ENCODE data around the gene PARP2.
"Not testable (repeated sequence)": the region's sequence is repeated elsewhere in the genome, so short reads cannot be mapped to it uniquely, and the experiment has no call there.

The PARP2 gene, protein sequence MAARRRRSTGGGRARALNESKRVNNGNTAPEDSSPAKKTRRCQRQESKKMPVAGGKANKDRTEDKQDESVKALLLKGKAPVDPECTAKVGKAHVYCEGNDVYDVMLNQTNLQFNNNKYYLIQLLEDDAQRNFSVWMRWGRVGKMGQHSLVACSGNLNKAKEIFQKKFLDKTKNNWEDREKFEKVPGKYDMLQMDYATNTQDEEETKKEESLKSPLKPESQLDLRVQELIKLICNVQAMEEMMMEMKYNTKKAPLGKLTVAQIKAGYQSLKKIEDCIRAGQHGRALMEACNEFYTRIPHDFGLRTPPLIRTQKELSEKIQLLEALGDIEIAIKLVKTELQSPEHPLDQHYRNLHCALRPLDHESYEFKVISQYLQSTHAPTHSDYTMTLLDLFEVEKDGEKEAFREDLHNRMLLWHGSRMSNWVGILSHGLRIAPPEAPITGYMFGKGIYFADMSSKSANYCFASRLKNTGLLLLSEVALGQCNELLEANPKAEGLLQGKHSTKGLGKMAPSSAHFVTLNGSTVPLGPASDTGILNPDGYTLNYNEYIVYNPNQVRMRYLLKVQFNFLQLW

DNA sequence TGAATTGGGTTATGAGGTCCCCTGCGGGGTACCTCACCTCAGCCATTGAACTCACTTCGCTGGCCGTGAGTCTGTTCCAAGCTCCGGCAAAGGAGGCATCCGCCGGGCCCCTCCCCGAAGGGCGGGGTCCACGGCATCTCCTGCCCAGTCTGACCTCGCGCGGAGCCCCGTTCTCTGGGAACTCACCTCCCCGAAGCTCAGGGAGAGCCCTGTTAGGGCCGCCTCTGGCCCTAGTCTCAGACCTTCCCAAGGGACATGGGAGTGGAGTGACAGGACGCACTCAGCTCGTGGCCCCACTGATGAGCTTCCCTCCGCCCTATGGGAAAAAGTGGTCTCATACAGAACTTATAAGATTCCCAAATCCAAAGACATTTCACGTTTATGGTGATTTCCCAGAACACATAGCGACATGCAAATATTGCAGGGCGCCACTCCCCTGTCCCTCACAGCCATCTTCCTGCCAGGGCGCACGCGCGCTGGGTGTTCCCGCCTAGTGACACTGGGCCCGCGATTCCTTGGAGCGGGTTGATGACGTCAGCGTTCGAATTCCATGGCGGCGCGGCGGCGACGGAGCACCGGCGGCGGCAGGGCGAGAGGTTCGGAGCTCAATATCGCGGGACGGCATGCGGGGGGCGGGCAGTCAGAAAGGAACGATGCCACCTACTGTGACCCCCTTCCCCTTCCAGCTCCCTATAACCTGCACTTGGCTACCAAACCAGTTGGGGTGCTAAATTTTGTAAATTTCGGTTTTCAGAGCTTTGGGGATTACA is at the start of gene PARP2:
TSS of gene PARP2 (plus strand) at position 544 of the 770 bp plus-strand sequence. CDS start at position 551, 7 bp downstream.
- peak; percentile 100 for DNase-seq (ENCODE audit: low read depth)

DNA sequence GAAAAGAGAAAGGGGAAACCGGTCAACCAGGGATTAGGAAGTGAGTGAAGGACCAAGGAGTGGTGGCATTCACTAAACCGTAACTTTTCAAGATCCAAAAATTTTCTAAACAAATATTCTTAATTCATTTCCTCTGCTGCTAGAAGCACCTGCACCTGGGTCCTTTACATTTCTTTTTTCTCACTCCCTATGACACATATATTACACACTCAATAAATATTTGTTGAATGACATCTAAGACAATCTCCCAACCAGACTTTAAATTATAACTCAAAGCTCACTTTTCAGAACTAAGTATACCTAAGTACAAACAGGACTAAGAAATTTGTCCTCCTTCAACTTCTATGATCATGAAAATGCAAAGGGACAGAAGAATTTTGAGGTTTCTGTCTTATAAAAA is 48.8 kb upstream of the PARP2 start:
- DNase-seq (ENCODE audit: low read depth), result no peak

DNA sequence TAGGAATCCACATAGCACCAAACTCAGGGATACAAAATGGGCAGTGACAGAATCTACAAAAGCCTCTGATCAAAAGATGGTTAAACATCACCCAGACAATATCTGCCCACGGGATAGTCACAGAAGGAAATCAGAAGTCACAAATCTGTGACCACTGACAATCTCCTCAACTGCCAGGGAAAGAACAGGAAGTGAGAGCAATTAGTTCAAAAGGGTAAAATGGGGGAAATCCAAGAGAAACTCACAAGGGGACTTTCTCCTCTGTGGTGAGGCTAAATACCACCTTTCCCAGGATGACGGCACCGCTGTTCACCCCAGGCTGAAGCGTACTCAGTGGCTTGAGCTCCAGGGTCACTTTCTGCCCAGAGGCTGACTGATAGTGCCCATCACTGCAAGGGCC is 48.4 kb upstream of the PARP2 start:
- no peak for DNase-seq (ENCODE audit: low read depth)

DNA sequence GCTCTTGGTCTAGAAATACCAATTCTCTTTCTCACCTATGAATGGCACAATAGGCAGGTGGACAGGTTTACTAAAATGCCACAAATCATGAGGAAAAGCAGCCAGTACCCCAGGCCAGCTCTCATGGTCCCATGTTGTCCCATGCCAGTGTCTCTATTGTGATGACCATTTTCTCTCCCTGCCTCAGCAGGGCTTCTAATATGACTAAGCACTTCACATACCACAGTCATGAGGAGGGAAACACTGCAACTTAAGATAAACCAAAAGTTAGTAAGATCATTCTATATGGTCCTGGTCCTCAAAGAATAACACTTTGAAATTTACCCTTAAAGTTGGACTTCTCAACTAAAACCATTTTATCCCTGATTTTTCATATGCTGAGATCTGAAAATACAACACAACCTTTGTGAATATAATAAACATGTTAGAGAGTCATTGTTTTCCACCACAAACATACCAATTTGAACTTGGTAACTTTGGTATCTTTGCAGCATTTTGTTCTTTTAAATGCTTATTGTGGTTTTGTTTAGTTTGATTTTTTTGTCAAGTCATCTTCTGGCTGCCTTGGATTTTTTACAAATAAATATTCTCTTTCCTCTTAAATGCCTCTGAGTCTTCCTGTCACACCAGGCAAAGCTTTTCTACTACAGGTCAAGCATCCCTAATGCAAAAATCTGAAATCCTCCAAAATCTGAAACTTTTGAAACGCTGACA is 41.2 kb upstream of the PARP2 start:
- no peak for DNase-seq (ENCODE audit: low read depth)

DNA sequence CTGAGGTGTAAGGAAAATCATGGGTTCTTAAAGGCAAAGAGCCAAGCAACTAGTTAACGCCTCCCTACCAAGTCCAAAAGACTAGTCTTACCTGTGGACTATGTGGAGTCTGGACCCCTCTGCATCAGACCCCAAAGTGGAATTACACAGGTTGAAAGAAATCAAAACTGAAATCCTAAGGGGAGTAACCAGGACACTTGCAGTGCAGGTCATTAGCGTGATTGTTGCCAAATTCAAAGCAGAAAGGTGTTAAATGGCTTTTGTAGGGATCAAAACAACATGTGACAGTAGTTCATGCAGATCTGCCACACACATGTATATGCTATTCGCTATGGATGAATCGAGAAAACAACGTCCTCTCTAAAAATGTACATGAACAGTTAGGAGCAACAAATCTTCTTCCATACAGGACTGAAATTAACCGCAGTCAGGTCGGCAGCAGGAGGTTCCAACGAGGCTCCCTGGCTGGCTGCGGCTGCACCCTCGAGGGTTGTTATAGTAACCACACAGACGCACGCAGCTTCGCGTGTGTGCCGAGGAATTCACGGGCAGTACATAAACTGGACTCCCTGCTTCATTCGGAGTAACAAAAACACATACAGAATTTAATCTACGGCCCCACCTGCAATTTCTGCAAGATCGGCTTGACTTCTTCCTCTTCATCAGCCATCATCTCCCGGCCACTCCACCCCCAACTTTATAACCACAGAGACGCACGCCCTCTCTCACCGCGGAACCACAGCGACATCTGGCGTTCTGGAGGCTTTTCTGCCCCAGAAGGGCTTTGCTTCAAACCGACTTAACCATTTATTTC is 38.0 kb upstream of the PARP2 start, which contains the start of gene TTC5:
TSS of gene TTC5 (minus strand) at position 687 of the 814 bp plus-strand sequence. CDS start at position 673, 14 bp downstream.
- DNase-seq (ENCODE audit: low read depth), result peak; percentile 72

DNA sequence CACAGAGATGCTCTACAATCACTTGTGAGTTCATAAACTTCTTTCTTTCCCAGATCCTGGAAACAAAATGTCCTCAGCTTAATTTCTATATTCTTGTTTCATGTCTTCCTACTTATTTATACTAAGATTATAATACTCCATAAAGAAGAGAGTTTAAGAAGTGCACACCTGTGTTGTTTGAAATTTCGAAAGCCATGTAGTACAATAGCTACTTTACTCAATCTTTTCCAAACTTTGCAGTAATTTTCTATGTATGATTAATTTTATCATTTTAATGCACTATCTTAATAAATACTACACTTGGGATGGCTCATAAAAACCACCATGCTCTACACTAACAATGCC is 37.4 kb upstream of the PARP2 start:
- DNase-seq (ENCODE audit: low read depth), result no peak

DNA sequence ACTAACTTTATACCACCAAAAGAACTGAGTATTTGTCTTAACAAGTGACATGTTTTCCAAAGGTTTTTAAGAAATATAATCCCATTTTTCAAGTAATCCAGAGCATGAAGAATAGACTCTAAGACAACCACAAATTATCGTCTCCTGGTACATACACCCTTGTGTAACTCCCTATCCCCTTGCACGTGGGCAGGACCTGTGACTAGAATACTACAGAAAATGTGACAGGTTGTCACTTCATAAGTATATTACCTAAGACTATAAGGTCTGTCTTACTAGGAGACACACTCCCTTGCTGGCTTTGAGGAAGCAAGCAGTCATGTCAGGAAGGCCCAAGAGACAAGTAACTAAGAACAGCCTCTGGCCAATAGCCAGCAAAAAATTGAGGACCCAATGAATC is 29.4 kb upstream of the PARP2 start:
- DNase-seq (ENCODE audit: low read depth), result no peak

DNA sequence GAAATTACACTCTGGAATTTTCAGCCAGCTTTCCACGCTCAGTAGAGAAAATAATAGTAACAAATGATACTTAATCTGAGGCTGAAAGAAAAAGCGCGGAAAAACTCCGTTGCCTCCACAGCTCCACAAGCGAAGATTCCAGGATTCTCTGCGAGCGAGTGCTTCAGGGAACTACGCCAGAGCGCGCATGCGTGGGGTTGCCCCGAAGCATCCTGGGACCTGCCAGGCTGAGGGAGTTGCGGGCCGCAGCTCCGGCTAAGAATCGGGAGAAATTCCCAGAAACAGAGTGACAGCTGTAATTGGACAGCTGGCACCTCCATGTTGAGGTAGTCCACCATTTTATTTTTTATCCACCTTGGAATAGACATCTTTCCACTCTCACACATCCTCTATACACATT is 25.7 kb upstream of the PARP2 start:
- no peak for DNase-seq (ENCODE audit: low read depth)

DNA sequence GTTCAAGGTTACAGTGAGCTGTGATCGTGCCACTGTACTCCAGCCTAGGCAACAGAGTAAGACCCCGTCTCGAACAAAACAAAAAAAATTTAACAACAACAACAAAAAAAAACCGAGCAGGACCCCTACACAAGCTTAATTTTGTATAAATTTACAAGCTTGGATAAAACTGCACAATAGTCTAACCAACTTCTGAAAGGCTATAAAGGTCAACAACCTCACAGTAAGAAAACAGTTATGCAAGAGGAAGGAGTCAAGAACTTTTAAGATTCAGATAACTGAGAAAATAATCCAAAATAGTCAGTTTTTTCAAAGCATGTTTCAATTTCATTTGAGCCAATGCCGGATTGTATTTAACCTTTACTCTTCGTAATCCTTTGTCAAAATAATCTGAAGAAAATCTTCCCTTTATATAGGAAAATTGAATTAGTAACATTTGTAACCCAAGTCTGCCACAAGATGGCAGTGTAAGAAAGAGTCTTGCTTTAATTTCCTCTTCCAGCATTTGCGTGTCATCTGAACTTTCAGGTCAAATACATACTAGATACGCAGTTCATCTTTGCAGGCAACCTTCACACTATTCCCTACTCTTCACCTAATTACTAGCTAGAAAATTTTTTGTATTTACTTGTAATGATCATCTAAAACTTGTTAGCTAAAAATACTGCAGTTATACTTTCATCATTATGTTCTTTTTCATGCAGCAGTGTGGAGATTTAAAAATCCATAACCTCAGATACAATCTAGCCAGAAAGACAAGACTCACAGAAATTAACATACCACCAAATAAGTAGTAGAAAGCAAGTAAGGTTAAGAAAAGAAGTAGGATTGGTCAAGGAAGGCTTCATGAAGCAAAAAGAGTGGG is 16.2 kb upstream of the PARP2 start:
- peak; percentile 63 for DNase-seq (ENCODE audit: low read depth)

DNA sequence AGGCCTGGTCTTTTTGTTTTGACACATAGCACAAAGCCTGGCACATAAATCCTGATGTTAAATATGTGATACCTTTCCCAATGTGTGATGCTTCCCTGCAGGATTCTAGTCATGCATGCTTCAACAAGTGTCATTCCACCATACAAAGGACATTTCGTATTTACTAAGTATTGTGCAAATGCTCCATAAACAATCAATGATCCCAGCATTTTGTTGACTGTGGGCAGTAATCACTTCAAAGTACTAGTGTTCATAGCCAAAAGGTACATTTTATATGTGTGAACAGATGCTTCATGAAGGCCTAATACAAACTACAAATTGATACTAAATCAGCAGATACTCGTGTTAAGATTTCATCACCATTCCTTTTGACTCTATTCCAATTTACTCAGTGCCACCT is 14.7 kb upstream of the PARP2 start:
- no peak for DNase-seq (ENCODE audit: low read depth)

DNA sequence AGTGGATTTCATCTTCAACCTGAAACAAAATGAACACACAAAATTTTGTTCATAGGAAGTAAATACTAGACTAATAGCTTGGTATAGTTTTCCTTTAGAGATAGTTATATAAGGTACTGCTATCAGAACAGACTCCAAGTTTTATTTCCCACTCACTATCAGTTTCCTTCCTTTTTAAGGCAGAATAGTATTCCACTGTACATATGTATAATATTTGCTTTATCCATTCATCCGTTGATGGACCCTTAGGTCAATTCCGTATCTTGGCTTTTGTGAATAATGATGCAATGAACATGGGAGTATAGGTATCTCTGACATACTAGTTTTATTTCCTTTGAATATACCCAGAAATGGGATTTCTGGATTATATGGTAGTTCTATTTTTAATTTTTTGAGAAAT is 14.1 kb upstream of the PARP2 start:
- no peak for DNase-seq (ENCODE audit: low read depth)

DNA sequence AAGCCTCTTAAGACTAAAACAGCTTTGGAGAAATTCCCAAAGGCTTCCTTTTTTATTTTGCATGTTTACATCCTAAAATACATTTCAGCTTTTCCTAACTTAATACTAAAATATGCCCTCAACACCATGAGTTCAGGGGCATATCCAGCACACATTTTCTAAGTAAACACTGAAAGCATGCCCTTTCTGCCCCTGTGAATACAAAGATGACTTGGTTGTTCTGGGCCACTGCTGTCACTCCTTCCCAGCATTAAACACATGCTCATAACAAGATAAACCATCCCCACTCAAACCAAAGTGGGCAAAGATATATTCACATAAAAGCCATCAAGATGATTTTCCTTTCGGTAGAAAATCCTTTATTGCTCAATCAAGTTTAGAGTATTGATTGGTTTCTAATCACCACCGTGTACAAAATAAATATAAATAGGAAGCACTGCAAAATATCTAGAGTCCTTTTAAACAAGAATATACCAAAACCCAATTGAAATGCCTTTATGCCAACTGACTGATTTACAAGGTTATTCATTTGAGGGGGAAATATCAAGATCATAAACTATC is 12.3 kb upstream of the PARP2 start:
- no peak for DNase-seq (ENCODE audit: low read depth)

DNA sequence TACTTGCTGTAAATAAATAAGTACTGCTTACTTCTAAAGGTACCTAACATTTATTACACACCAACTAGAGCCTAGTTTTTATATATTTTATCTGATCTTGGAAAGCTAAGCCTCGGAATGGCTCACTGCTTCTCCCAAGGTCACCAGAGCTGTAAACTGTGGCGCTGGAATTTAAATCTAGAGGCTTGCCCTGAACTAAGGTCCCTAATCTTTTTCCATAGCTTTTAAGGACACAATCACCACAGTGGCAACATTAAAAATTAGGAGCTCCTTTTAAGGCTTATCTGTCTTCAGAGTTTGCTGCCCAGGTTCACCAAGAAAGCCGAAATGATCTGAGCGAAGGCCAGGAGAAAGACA is 11.0 kb upstream of the PARP2 start:
- no peak for DNase-seq (ENCODE audit: low read depth)

DNA sequence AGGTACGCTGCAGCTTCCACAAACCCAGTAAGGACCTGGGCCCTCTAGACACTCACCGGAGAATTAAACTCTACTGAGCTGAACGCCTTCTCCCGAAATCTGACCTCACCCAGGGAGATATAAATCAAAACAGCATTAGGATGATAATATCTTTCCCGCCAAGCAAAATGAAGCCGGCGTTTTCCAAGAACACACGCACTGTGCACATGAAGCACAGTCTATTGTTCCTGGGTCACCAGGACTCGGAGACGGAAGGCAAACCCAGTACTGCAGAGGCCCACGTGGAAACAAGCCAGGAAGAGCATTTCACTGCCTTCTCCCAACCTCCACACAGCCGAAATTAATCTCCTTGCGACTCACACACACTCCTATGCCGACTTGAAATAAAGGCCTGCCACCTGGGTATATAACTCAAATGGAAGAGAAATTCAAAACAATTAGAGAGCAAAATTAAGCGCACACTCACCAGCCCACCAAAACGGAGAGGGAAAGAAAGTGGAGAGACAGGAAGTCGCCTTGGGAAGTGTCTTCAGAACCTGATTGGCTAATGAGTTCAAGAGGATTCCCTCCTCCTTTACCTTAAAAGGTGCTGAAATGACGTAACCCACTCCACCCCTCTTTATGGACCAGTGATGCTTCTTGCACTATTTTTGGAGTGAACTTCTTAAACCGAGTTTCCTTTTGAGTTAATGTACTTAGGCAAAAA is 10.5 kb upstream of the PARP2 start, which contains the start of gene CCNB1IP1:
TSS of gene CCNB1IP1 (minus strand) at position 492 of the 706 bp plus-strand sequence. CDS start 16,756 bp downstream, outside the sequence.
- peak; percentile 89 for DNase-seq (ENCODE audit: low read depth)

DNA sequence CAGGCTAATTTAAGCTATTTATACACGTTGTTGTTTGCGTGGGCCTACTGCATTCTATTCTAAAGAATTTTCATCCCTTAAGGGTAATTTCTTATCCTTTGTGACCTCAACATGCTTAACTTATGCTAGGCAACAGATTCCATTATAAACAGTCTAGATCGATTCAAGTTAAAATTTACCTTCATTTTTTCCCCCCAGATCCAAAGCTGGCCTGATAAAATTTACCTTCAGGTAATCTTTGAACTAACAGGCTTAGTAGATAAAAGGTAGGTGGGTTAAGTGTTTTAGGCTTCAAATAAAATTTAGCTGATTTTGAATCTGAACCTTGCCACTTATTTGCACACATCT is 10.0 kb upstream of the PARP2 start:
- DNase-seq (ENCODE audit: low read depth), result no peak

DNA sequence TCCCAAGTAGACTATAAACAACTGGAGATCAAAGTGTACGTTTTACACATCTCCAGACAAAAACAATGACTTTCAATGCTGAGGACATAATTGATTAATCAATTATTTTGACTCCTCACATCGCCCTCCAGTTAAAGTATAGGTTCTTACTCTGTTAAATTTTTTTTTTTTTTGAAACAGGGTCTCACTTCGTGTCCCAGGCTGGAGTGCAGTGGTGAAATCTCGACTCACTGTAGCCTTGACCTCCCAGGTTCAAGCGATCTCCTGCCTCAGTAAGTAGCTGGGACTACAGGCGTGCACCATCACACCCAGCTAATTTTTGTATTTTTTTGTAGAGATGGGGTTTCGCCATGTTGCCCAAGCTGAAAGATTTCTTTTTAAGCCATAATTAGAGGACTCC is 9.4 kb upstream of the PARP2 start:
- DNase-seq (ENCODE audit: low read depth), result no peak

DNA sequence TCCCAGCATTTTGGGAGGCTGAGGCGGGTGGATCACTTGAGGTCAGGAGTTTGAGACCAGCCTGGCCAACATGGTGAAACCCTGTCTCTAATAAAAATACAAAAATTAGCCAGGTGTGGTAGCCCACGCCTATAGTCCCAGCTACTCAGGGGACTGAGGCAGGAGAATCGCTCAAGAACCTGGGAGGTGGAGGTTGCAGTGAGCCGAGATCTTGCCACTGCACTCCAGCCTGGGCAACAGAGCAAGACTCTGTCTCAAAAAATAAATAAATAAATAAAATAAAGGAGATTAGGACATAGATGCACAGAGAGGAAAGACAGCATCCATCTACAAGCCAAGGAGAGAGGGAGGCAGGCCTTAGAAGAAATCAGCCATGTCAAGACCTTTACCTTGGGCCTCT is 2.4 kb upstream of the PARP2 start:
- DNase-seq (ENCODE audit: low read depth), result not testable (repeated sequence)

DNA sequence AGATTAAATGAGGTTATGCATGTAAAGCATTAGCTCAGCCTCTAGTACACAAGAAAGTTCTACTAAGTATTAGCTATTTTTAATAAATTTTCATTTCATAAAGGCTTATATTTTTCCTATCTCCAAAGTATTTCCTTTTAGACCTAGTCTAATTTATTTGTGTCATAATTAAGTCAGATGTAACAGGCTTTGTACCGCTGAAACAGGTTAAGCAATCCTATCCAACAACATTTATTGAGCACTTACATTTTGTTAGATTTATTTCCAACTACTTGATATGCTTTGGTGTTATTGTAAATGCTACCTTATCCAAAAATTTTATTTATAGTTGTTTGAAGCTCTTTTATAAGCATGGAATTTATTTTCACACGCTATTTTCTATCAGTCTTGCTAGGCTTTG is 1.8 kb upstream of the PARP2 start:
- DNase-seq (ENCODE audit: low read depth), result no peak

DNA sequence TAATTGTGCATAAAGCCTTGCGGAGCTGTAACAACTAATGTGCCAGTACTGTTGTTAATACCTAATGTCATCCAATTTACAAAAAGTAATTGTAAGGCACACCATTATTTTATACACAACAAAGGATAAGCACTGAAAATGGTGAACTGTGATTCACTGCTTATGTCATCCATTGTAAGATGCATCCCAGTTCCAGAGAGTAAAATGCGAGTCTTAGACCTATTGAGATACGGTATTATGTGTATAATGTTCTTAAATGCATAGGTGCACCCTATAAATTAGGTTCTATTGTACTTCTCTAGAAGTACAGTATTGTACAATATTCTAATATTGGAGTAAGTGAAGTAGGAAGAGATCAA is 406 bp downstream of the PARP2 start:
- peak; percentile 21 for DNase-seq (ENCODE audit: low read depth)

DNA sequence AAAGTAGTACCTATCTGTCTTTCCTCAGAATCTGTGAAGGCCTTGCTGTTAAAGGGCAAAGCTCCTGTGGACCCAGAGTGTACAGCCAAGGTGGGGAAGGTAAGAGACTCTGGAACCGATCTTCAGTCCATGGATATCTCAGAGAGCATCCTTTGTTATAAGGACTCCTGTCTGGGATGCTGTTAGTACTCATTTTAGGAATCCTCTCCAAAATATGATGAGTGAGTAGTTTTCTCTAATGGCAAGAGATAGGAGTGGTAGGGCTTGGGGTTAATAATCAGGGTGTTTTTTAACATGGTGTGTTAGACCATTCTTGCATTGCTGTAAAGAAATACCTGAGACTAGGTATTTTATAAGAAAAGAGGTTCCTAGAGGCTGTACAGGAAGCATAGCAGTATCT is 1.9 kb downstream of the PARP2 start:
- DNase-seq (ENCODE audit: low read depth), result no peak

Data from fibroblast of the conjunctiva (primary cell).